Pancreas (tissue), 10 donors: ENCODE measurements around the gene ARID3A. TPM values are rescaled to one million over a fixed set of nuclear protein-coding genes. Genes with fewer than 3 reads are reported as not detected.

Source experiments
- ATAC-seq, 4 donors: fragments of 200-7000 bp; cut with Tn5 transposase; one replicate each; pipeline versions ENCODE4 v1.8.0 to v1.9.1; 2020; ENCODE audit warnings: mild to moderate bottlenecking in 4 of 4, moderate library complexity in 4 of 4
- DNase-seq, 6 donors: peaks; one replicate each; pipeline ENCODE4 v3.0.0-alpha.2; 2020
- FAIRE-seq: peaks from 2 replicates; lab custom pipeline; 2012; peaks lifted over from hg19 to GRCh38; lab: Jason Lieb, UNC
- H3K27ac ChIP-seq, 4 donors: fragments of 200-600 bp; sonication (generic); 1 replicate in 3 of 4; 2 replicates in 1 of 4; pipeline versions ENCODE4 v1.5.0 to v1.8.0; 2020
- H3K27me3 ChIP-seq, 4 donors: fragments of 200-600 bp; one replicate each; pipeline ENCODE4 v1.8.0; 2021
- H3K36me3 ChIP-seq, 3 donors: fragments of 200-600 bp; sonication (generic) in 1 of 3; one replicate each; pipeline versions ENCODE4 v1.5.0 to v1.8.0; 2020 to 2021
- H3K4me1 ChIP-seq, 3 donors: fragments of 200-600 bp; one replicate each; pipeline ENCODE4 v1.8.0; 2021
- H3K4me3 ChIP-seq, 4 donors: fragments of 200-600 bp; sonication (generic) in 2 of 4; one replicate each; pipeline versions ENCODE4 v1.5.0 to v1.8.0; 2020 to 2021
- H3K9me3 ChIP-seq, 4 donors: fragments of 200-600 bp; one replicate each; pipeline ENCODE4 v1.8.0; 2021
- CTCF ChIP-seq, 4 donors: fragments of 200-600 bp; sonication (generic) in 3 of 4; IDR thresholded peaks; one replicate each; pipeline versions ENCODE4 v1.5.0 to v1.8.0; 2021; ENCODE audit warnings: antibody characterized with exemption in 4 of 4
- WGBS, 2 donors: extraction: QIAGEN DNeasy Blood & Tissue Kit; methylation state at CpG; one replicate each; pipeline ENCODE4 v1.1.7; 2013; 5-methylcytosine and 5-hydroxymethylcytosine counted together
- intact Hi-C, 3 donors: fragments of 100-400 bp; cut with DNase I; formaldehyde crosslinking; loops; one replicate each; pipeline versions ENCODE4 v1.11.1 to v1.14.2; 2022
- polyA plus RNA-seq, 2 donors: library from polyadenylated mRNA; stranded (reverse); fragments of 200-250 nt; gene quantifications; one replicate each; pipeline ENCODE4 v1.2.3, GENCODE V29; 2013
- total RNA-seq, 6 donors: library from RNA; stranded (reverse); fragmentation: NEBNext Ultra II Directional in 4 of 6; extraction: Animal tissue kit (Norgen Biotek cat#: 25700) in 4 of 6; gene quantifications; one replicate each; pipeline versions ENCODE4 v1.2.1 to v1.2.4, GENCODE V29; 2021 to 2023
- donor health status: healthy with polysubstance abuse.
- donor health status: DM: no; HTN: no; CAD: no; lungs with moderate emphysema.
- donor health status: DM: no; HTN: no; CAD: no.
- donor health status: control.
- donor health status: control.
- donor health status: Bipolar disorder and iron deficiency.
- donor health status: DM: yes; HTN: yes; CAD: no.
- donor health status: DM: no; HTN: no; CAD: no.
- donor health status: DM: no; HTN: no; CAD: no.
- donor health status: DM: yes; HTN: yes; CAD: no.

ARID3A gene
- total and polyA plus RNA-seq, 8 donors, result 4.6 to 8.5 (median 7.1) TPM

GRCh38 chr19:977058-977464 is 51.2 kb downstream of the ARID3A start:
- FAIRE-seq, result no peak
- ATAC-seq, result peak in 1 of 4 donors; percentile 10
- no peak for TF ChIP-seq CTCF (IDR thresholded peaks at IDR 0.05)
- peak in 2 of 6 donors; percentile 22 to 72 for DNase-seq
- H3K36me3 ChIP-seq, result peaks cover 0 to 4% (median 0%) of the 10 kb centered on the region in 3 donors
- no peaks in the 10 kb centered on the region for H3K27me3 ChIP-seq
- H3K27ac ChIP-seq, result no peak overlapping the region
- H3K9me3 ChIP-seq, result no peaks in the 10 kb centered on the region
- H3K4me3 ChIP-seq, result no peak overlapping the region
- H3K4me1 ChIP-seq, result no peaks in the 10 kb centered on the region
- intact Hi-C loops, result loop anchor here in 1 of 3 donors (5.0 kb wide), 1 partner anchor 35 kb away; no protein-coding TSS in a partner anchor
- WGBS, 2 donors, result 77% methylated on average over 24 of the region's 24 CpGs

GRCh38 chr19:979318-979741 is 53.5 kb downstream of the ARID3A start:
- Histone ChIP-seq H3K27ac (no peak overlapping the region), H3K4me1 (peaks cover 0 to 8% (median 0%) of the 10 kb centered on the region in 3 donors), H3K4me3 (no peak overlapping the region), H3K36me3 (no peaks in the 10 kb centered on the region), H3K9me3 (no peaks in the 10 kb centered on the region), H3K27me3 (no peaks in the 10 kb centered on the region)
- DNase-seq (no peak), ATAC-seq (no peak), FAIRE-seq (no peak)
- intact Hi-C loops, result loop anchor here in 1 of 3 donors (5.0 kb wide), 1 partner anchor 37 kb away; no protein-coding TSS in a partner anchor
- no peak for TF ChIP-seq CTCF (IDR thresholded peaks at IDR 0.05)
- WGBS, 2 donors, result 72 to 75% methylated on average over 18 to 19 of the region's 19 CpGs

GRCh38 chr19:980133-980998 is 54.5 kb downstream of the ARID3A start:
- FAIRE-seq (no peak), ATAC-seq (no peak), DNase-seq (peak in 4 of 6 donors; percentile 36 to 74 (median 56))
- Histone ChIP-seq H3K9me3 (no peaks in the 10 kb centered on the region), H3K27me3 (no peaks in the 10 kb centered on the region), H3K4me1 (peaks cover 0 to 15% (median 4%) of the 10 kb centered on the region in 3 donors), H3K4me3 (no peak overlapping the region), H3K27ac (no peak overlapping the region), H3K36me3 (no peaks in the 10 kb centered on the region)
- 34 to 41% methylated on average over 31 to 32 of the region's 32 CpGs for WGBS, 2 donors
- no peak for TF ChIP-seq CTCF (IDR thresholded peaks at IDR 0.05)
- intact Hi-C loops, result loop anchor here (2.0 to 10.0 kb wide), 4 partner anchors 56 to 216 kb away; partner anchors contain the start of gene ARID3A (in 1 of the 3)

- FAIRE-seq (no peak), ATAC-seq (peak; percentile 76 to 86 (median 84)), DNase-seq (peak; percentile 55 to 94 (median 81))
- H3K27ac ChIP-seq, result peak overlapping the region in 2 of 4 donors; percentile 12 to 30
- intact Hi-C loops, result loop anchor here in 2 of 3 donors (2.0 to 10.0 kb wide), 4 partner anchors 58 to 218 kb away; partner anchors contain the start of gene ARID3A (in 1 of the 2)
- H3K27me3 ChIP-seq, result no peaks in the 10 kb centered on the region
- H3K9me3 ChIP-seq, result no peaks in the 10 kb centered on the region
- H3K4me1 ChIP-seq, result peaks cover 0 to 15% (median 4%) of the 10 kb centered on the region in 3 donors
- no peaks in the 10 kb centered on the region for H3K36me3 ChIP-seq
- TF ChIP-seq CTCF (IDR thresholded peaks at IDR 0.05), result peak; percentile 86 to 97 (median 91)
- H3K4me3 ChIP-seq, result peak overlapping the region in 2 of 4 donors; percentile 20 to 38
- WGBS, 2 donors, result 1% methylated on average over 26 to 46 of the region's 46 CpGs
Observed at GRCh38 chr19:982567-983170, 56.8 kb downstream of the ARID3A start.
